ENCODE data around the gene RUVBL2. TPM values are rescaled to one million over a fixed set of nuclear protein-coding genes. Genes with fewer than 3 reads are reported as not detected.

RUVBL2 gene
- 221 to 248 TPM (median 236 TPM) in 5 replicates for total RNA-seq (2022; extraction: Qiagen RNA extraction)

GRCh38 chr19:48993175-48994034, at the start of gene RUVBL2, which contains the start of gene GYS1:
Gene RUVBL2 (plus strand): TSS chr19:48993887. CDS start chr19:48993912, 25 bp downstream.
Gene GYS1 (minus strand): TSS chr19:48993309. CDS start chr19:48993112, 197 bp downstream.

DNA sequence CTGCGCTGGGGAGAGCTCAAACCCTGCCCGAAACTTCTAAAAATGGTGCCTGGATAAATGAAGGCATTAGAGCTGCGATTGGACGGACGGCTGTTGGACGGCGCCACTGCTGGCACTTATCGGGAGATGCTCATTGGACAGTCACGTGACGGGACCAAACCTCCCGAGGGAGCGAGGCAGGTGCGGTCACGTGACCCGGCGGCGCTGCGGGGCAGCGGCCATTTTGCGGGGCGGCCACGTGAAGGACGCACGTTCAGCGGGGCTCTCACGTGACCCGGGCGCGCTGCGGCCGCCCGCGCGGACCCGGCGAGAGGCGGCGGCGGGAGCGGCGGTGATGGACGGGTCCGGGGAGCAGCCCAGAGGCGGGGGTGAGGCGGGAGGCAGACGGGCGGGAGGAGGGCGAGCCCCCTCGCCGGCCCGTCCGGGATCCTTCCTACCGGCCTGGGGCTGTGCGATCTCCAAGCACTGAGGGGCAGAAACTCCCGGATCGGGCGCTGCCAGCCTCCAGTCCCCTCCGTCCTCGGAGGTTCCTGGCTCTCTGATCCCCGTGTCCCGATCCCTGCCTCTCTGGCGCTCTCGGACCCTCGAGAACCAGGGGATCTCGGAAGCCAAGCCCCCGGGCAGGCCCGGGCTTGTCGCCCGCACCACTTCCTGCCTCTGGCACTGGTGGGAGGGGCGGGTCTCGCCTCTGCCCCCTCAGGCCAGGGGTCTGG, 38.9 kb upstream of the RUVBL2 start, which contains the start of gene BAX:
BAX (plus strand) TSS at position 281 of the 713 bp plus-strand sequence; CDS start at position 335, 54 bp downstream.

GRCh38 chr19:48965040-48965805, 28.5 kb upstream of the RUVBL2 start, which contains the start of gene FTL:
Gene FTL (plus strand): TSS chr19:48965309. CDS start chr19:48965508, 199 bp downstream.

GRCh38 chr19:49017041-49017665, 23.5 kb downstream of the RUVBL2 start, which contains the start of gene LHB:
Gene LHB (minus strand): TSS chr19:49017091. CDS start chr19:49017081, 10 bp downstream.

DNA sequence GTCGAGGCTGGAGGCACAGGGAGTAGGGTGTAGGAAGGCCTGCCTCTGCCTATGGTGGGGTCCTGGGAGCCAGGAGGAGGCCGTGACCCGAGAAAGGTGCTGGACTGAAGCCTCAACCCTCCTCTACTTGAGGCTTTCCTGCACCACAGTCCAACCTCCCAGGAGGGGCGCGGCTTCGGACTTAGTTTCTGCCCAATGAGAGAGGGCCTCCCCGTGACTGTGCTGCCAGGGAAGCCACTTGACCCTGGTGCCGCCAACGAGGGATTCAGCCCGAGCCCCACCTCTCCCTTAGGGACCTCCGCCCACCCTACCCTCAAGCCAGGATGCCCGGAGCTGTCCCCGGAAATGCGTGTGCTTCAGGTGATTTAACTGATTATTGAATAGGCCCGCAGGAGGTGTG, 30.5 kb downstream of the RUVBL2 start, which contains the start of gene CGB3:
CGB3 (minus strand) TSS at position 101 of the 400 bp plus-strand sequence. CDS start 362 bp downstream, outside the sequence.

GRCh38 chr19:49031642-49032301, 38.1 kb downstream of the RUVBL2 start, which contains the start of gene CGB2:
Gene CGB2 (plus strand): TSS chr19:49031890. CDS start chr19:49032096, 206 bp downstream.

GRCh38 chr19:49036815-49037214, 43.1 kb downstream of the RUVBL2 start, which contains the start of gene CGB1:
Gene CGB1 (minus strand): TSS chr19:49036895. CDS start chr19:49036711, 184 bp downstream.

DNA sequence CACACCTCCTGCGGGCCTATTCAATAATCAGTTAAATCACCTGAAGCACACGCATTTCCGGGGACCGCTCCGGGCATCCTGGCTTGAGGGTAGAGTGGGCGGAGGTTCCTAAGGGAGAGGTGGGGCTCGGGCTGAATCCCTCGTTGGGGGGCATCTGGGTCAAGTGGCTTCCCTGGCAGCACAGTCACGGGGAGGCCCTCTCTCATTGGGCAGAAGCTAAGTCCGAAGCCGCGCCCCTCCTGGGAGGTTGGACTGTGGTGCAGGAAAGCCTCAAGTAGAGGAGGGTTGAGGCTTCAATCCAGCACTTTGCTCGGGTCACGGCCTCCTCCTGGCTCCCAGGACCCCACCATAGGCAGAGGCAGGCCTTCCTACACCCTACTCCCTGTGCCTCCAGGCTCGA, 49.9 kb downstream of the RUVBL2 start, which contains the start of gene CGB5:
CGB5 (plus strand) TSS at position 301 of the 400 bp plus-strand sequence. CDS start 362 bp downstream, outside the sequence.

DNA sequence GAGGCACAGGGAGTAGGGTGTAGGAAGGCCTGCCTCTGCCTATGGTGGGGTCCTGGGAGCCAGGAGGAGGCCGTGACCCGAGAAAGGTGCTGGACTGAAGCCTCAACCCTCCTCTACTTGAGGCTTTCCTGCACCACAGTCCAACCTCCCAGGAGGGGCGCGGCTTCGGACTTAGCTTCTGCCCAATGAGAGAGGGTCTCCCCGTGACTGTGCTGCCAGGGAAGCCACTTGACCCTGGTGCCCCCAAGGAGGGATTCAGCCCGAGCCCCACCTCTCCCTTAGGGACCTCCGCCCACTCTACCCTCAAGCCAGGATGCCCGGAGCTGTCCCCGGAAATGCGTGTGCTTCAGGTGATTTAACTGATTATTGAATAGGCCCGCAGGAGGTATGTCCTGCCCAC, 55.3 kb downstream of the RUVBL2 start, which contains the start of gene CGB8:
CGB8 (minus strand) TSS at position 101 of the 400 bp plus-strand sequence. CDS start 372 bp downstream, outside the sequence.

DNA sequence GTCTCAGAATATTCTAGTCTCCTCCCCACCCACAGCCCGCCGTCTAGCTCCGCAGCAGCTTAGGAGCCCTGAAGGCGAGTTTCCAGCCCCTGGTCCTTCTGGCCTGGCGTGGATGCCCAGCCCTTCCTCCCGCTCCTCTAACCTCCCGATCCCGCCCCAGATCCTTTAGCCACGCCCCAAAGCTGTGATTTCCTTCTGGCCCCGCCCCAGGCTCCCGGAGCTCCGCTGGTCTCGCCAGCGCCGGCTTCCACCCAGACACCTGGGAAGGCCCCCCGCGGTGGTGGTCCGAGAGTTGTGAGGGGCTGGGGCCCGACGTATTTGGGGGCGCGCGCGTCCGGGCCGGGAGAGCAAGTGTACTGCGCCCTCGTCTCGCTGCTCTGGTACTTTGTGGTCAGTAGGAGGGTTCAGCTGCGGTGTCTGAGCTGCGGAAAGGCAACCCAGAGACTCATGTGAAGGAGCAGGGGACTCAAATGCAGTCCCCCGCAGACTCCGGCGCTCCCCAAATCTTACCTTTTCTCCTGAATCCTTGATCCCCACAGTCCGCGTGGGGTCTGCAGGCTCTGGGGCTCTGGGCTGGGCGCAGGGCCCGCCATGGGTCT, 64.0 kb downstream of the RUVBL2 start, which contains the start of gene CGB7:
CGB7 (minus strand) TSS at position 114 of the 599 bp plus-strand sequence. CDS start 2,374 bp downstream, outside the sequence.

GRCh38 chr19:49064768-49065611, 71.3 kb downstream of the RUVBL2 start, which contains the start of gene NTF4:
Gene NTF4 (minus strand): TSS chr19:49064818. CDS start chr19:49061997, 2,821 bp downstream.

Other genes with a start within 250 kb of the RUVBL2 start
- gene IZUMO1, start 247.0 kb upstream of the RUVBL2 start, total RNA-seq (2022; extraction: Qiagen RNA extraction): not detected in 5 replicates
- 0.04 to 0.13 TPM (median 0.06 TPM) in 5 replicates for gene FUT1, start 241.2 kb upstream of the RUVBL2 start, total RNA-seq (2022; extraction: Qiagen RNA extraction)
- gene FGF21, start 238.4 kb upstream of the RUVBL2 start, total RNA-seq (2022; extraction: Qiagen RNA extraction): not detected in 5 replicates
- 51.3 to 63.4 TPM (median 60.9 TPM) in 5 replicates for gene BCAT2, start 182.9 kb upstream of the RUVBL2 start, total RNA-seq (2022; extraction: Qiagen RNA extraction)
- 12.4 to 16.1 TPM (median 13.9 TPM) in 5 replicates for gene HSD17B14, start 157.4 kb upstream of the RUVBL2 start, total RNA-seq (2022; extraction: Qiagen RNA extraction)
- 1.2 to 1.6 TPM (median 1.4 TPM) in 5 replicates for gene PLEKHA4, start 125.3 kb upstream of the RUVBL2 start, total RNA-seq (2022; extraction: Qiagen RNA extraction)
- 79.7 to 121 TPM (median 92.8 TPM) in 5 replicates for gene PPP1R15A, start 121.5 kb upstream of the RUVBL2 start, total RNA-seq (2022; extraction: Qiagen RNA extraction)
- not detected in 5 replicates for gene TULP2, start 95.1 kb upstream of the RUVBL2 start, total RNA-seq (2022; extraction: Qiagen RNA extraction)
- 206 to 233 TPM (median 208 TPM) in 5 replicates for gene NUCB1, start 93.6 kb upstream of the RUVBL2 start, total RNA-seq (2022; extraction: Qiagen RNA extraction)
- 0.87 to 1.6 TPM (median 1.3 TPM) in 5 replicates for gene DHDH, start 60.2 kb upstream of the RUVBL2 start, total RNA-seq (2022; extraction: Qiagen RNA extraction)
- gene BAX, start 39.0 kb upstream of the RUVBL2 start, total RNA-seq (2022; extraction: Qiagen RNA extraction): 283 to 383 TPM (median 335 TPM) in 5 replicates
- 16,772 to 23,411 TPM (median 18,179 TPM) in 5 replicates for gene FTL, start 28.6 kb upstream of the RUVBL2 start, total RNA-seq (2022; extraction: Qiagen RNA extraction)
- 17.8 to 21.9 TPM (median 19.9 TPM) in 5 replicates for gene GYS1, start 578 bp upstream of the RUVBL2 start, total RNA-seq (2022; extraction: Qiagen RNA extraction)
- gene LHB, start 23.2 kb downstream of the RUVBL2 start, total RNA-seq (2022; extraction: Qiagen RNA extraction): not detected in 5 replicates
- gene CGB3, start 30.4 kb downstream of the RUVBL2 start, total RNA-seq (2022; extraction: Qiagen RNA extraction): not detected in 5 replicates
- 0.09 to 0.21 TPM (median 0.21 TPM) in 3 of 5 replicates, not detected in the others for gene CGB2, start 38.0 kb downstream of the RUVBL2 start, total RNA-seq (2022; extraction: Qiagen RNA extraction)
- gene CGB1, start 43.0 kb downstream of the RUVBL2 start, total RNA-seq (2022; extraction: Qiagen RNA extraction): not detected in 5 replicates
- 0.52 to 1.0 TPM (median 0.68 TPM) in 5 replicates for gene CGB5, start 50.0 kb downstream of the RUVBL2 start, total RNA-seq (2022; extraction: Qiagen RNA extraction)
- gene CGB8, start 55.2 kb downstream of the RUVBL2 start, total RNA-seq (2022; extraction: Qiagen RNA extraction): 1.6 to 3.0 TPM (median 2.6 TPM) in 5 replicates
- gene CGB7, start 63.9 kb downstream of the RUVBL2 start, total RNA-seq (2022; extraction: Qiagen RNA extraction): 0.32 to 0.76 TPM (median 0.42 TPM) in 5 replicates
- 0.29 to 0.78 TPM (median 0.66 TPM) in 5 replicates for gene NTF4, start 70.9 kb downstream of the RUVBL2 start, total RNA-seq (2022; extraction: Qiagen RNA extraction)
- 0.01 to 0.02 TPM in 2 of 5 replicates, not detected in the others for gene KCNA7, start 78.8 kb downstream of the RUVBL2 start, total RNA-seq (2022; extraction: Qiagen RNA extraction)
- gene SNRNP70, start 91.6 kb downstream of the RUVBL2 start, total RNA-seq (2022; extraction: Qiagen RNA extraction): 311 to 342 TPM (median 330 TPM) in 5 replicates
- 5.1 to 9.9 TPM (median 7.0 TPM) in 5 replicates for gene LIN7B, start 120.5 kb downstream of the RUVBL2 start, total RNA-seq (2022; extraction: Qiagen RNA extraction)
- 0.91 to 2.0 TPM (median 1.6 TPM) in 5 replicates for gene C19orf73, start 125.3 kb downstream of the RUVBL2 start, total RNA-seq (2022; extraction: Qiagen RNA extraction)
- gene PPFIA3, start 125.7 kb downstream of the RUVBL2 start, total RNA-seq (2022; extraction: Qiagen RNA extraction): 4.8 to 8.8 TPM (median 7.2 TPM) in 5 replicates
- 0.05 TPM in 1 of 5 replicates, not detected in the others for gene HRC, start 161.5 kb downstream of the RUVBL2 start, total RNA-seq (2022; extraction: Qiagen RNA extraction)
- gene TRPM4, start 163.9 kb downstream of the RUVBL2 start, total RNA-seq (2022; extraction: Qiagen RNA extraction): 7.3 to 10.2 TPM (median 9.0 TPM) in 5 replicates